Femur (tissue), 1 donor: Measurements from ENCODE around the gene BCL2L14.

Experiments
- DNase-seq: peaks from one replicate; pipeline ENCODE4 v3.0.0-alpha.2; 2017

BCL2L14 gene, protein sequence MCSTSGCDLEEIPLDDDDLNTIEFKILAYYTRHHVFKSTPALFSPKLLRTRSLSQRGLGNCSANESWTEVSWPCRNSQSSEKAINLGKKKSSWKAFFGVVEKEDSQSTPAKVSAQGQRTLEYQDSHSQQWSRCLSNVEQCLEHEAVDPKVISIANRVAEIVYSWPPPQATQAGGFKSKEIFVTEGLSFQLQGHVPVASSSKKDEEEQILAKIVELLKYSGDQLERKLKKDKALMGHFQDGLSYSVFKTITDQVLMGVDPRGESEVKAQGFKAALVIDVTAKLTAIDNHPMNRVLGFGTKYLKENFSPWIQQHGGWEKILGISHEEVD

DNA sequence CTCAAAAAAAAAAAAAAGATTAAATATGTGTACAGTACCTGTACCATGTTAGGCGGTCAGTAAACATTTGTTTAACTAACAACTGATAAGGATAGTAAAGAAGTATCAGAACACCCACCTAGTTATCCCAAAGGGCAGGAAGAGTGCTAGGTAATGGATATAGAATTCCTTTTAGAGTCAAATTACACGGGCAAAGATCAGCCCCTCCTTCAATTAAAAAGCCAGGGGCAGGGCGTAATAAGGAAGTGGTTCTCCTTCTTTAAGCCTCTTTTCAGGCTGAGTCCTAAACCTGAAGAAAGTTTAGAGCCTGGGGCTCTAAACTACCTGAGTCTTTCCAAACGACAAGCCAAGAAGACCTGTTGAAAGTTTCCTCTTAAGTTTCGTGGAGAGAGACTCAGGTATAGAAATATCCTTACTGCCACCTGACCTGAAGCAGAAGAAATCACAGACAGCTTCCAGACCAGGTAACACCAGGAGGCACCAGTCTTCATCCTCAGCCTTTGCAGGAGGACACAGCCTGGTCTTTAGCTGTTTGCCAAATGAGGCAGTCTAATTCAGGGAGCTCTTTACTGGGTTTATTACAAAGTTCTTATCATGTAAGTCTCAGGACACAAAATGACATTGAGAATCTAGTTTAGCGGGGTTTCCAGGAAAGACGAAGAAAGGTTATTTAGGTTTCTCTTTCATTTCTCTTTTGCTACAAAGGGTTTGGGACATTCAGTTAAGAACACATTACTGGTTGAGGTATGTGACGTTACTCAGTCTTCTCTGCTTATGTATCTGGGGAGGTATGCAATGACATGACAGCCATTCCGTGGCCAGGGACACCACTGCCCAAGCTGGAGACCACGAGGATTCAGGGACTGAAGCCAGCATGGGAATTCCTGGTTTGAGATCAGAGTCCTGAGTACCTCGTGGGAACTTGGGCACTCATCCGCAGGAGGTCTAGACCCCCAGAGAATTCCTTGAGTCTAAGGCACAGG lies at the start of gene BCL2L14:
TSS of gene BCL2L14 (plus strand) at position 266 of the 983 bp plus-strand sequence. CDS start 8,367 bp downstream, outside the sequence.
- no peak for DNase-seq

DNA sequence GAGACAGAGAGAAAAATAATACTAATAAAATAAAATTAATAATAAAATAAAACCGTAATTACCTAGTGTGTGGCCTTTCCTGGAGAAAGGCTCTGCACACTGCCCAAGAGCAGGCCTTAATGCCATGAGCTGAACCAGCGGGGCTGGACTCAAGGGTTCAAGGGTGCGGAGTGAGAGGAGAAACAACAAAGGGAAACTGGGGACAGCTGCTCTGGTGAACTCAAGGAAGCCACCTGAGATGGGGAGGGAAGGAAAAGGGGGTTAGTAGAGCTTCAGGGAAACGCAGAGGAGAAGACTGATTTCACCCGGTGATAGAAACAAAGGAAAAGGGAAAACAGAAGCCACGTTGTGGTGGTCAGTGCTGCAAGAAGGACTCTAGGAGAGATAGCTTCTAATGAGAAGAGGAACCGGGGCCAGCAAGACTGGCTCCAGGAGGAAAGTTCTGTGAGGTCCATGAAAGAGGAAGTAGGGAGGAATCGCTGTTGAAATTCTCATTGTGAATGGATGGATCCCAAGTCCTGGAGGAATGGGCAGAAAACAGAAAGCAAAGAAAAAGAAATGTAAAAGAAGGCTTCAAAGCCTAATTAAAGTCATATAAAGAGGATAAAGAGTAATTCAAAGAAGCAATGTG lies 48.3 kb upstream of the BCL2L14 start:
- no peak for DNase-seq

DNA sequence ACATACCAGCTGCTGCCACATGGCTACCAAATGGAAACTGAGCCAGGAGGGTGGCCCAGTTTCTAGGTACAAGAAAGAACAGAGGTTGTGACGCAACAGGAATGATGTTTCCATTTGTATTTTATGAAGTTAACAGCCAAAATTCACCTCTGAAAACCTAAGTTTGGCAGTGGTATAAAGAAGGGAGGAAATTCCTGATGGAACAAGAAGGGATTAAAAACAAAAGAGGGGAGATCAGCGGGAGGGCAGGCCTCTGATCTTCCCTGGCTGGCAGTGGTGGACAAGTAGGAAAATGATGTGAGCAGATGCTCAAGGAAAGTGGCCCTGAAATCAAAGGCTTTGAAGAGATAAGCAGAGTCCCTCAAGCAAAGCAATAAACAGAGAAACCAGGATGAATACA lies 47.3 kb upstream of the BCL2L14 start:
- no peak for DNase-seq

DNA sequence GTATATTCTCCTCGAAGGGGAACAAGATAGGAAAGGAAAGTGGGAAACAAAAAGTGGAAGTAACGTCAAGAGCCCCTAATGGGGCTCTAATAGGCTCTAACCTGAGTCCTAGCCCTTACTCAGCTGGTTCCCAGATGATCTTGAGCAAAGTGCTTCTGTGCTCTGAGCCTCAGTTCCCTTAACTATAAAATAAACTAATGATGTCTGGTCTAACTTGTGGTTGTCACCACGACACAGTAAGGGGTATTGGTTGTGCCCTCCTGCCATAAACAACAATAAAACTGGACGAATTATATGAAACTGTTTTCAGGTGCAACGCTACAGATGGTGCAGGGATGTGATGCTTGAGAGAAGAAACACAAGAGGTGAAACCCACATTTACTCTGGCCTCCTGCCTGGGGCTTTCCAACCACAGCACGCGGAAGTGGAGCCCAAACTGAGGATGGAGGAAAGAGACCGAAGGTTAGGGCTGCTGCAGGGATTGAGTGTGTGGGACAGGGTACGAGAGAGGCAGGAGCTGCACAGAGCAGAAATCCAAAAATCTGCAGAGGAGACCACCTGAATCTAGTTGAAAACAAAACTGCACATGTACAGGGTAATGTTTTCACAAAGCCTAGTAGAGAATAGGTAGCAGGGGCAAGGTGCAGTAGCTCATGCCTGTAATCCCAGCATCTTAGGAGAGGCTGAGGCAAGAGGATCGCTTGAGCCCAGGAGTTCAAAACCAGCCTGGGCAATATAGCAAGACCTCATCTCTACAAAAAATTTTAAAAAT lies 45.6 kb upstream of the BCL2L14 start:
- no peak for DNase-seq

DNA sequence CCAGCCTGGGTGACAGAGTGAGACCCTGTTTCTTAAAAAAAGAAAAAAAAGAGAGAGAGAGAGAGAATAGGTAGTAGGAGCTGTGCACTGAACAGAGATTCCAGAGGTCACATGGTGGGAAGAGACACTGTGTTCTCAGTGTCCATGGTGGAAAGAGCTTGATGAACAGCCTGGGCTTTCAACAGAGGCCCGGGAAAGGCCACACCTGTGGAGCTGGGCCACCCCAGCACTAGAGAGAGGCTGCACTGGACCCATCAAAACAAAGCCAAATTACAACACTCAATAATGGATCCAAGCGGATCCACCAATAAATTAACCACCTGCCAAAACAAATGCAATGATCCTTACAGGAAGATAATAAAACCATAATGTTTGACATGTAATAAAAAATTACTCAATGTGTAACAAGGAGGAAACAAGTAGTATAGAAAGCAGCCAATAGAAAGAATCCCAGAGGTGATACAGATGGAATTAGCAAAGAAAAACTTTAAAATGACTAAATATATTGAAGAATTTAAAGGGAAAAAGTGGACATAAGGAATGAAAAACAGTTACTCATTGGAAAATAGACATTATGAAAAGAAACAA lies 44.8 kb upstream of the BCL2L14 start:
- DNase-seq: no peak

DNA sequence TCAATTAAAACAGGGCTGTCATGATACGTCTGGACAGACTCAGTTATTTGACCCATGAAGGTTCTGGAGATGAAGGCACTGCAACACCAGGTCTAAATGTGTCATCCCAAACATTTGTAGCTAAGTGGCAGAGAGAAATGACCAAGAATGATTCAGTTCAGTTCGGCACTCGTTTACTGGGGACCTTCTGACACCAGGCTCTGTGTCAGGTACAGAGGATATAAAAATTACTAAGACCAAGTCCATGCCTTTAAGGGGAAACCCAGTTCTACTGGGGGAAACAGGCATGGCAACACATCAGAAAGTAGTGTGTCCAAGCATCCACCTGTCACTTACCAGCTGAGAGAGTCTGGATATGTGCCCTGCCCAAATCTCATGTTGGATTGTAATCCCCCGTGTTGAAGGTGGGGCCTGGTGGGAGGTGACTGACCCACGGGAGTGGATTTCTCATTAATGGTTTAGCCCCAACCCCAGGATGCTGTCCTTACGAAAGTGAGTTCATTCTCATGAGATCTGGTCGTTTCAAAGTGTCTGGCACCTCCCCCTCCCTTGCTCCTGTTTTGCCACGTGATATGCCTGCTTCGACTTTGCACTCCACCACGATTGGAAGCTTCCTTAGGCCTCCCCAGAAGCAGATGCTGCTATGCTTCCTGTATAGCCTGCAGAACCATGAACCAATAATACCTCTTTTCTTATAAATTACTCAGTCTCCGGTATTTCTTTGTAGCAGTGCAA lies 41.9 kb upstream of the BCL2L14 start:
- no peak for DNase-seq

DNA sequence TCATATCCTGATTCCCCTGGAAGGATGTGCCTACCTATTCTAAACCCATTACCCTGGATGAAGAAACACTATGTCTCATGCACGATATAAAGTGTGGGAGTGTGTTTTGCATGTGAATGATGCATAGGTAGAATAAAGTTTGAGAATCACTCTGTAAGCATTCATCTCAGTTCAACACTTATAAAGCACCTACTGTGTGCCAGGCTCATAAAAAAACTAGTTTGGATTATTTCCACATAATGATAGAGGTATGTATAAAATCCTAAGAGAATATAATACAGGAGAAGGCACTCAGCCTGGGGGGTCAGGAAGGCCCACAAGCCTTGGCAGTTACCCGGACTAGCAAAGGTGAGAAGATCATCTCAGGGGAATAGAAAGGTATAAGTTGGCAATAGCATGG lies 41.1 kb upstream of the BCL2L14 start:
- no peak for DNase-seq

DNA sequence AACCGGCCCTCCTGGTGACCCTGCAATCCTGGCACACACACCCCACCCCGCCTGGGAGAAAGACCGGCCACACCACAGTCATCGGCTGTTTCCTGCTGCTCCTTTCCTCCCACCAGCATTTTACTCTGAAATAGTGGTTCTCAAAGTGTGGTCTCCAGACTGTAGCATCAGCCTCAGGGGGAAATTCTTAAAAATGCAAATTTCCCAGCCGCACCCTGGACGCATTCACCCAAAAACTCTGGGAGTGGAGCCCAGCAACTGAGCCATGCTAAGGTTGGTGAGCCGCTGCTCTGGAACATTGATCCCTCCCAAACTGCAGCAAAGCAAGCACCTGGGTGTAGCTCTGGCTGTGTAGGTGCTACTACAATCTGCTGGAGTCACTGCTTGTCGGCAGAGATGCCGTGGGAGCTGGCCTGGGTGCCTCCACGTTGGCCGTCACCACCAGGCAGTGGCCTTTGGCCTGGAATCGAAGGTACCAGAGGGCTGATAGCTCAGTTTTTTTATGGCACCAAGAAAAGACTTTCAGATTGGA lies 38.4 kb upstream of the BCL2L14 start:
- no peak for DNase-seq

DNA sequence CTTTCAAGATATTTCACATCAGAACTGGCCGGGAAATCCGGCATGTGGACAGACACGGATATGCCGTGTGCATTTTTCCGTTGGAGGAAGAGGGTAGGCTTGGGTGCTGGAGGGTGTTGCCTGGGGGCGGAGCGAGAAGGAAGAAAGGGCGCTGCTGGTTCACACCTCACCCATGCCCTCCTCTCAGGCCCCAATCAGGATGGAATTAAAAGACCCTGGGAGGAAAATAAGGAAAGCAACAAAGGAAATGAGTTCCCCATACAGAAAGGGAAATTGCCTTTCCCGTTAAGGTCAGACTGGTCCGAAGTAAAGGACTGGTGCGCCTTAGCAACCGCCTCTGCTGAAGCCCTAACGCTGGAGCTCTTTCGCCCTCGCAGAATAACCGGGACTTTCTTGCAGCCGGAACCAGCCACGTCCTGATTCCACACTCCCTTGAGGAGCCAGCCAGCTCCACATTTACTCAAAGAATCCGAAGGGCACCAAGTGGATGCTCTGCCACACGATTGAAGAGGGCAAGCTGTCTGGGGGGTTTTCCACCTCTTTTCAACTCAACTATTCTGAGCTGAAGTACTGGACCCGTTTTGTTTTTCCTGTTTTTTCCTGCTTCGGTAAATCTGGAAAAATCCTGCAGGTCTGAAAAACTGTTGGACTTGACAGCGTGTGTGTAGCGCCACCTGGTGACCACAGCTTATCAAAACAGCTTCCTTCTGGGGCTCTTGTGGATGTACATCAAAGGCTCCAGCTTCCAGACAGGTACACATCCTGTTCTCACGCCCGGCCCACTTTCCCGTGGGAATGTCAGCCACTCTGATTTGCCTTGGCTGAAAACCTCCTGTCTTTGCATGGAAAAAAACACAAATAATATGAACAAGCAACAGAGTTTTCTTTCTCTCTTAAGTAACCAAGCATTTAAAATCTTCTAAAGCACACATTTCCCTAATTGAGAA lies 37.6 kb upstream of the BCL2L14 start:
- peak; percentile 89 for DNase-seq

DNA sequence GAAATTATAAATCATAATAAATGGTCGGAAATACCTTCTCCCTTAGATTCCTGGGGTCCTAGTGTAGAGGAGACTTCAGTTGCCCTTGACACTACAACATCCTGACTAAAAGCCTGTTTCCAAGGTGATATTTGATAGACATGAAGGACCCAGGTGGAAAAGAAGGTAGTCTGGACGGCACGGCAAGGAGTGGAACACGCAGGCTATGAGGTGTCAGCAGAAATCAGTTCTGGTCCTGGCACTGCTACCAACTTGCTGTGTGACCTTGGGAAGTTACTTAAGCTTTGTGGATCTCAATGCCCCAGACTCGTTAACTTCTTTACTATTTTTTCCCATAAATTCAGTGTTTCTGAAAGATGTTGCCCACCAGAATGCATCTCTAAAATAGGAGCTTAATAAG lies 36.9 kb upstream of the BCL2L14 start:
- DNase-seq: no peak

DNA sequence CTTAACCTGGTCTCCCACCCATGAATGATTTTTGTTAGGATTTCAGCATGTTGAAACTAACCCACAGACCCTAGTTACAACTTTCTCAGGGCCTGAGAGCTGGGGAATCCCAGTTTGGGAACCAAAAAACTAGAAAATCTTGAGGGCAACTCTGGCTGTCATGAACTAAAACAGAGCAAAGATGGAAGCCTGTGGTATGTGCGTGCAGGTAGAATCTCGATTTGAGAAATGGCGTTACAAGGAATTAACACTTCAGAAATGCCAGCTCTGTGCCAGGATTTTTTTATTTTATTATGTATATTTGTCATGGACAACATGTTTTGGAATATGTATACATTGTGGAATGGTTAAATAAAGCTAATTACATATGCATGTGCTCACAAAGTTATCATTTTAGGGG lies 36.4 kb upstream of the BCL2L14 start:
- no peak for DNase-seq

DNA sequence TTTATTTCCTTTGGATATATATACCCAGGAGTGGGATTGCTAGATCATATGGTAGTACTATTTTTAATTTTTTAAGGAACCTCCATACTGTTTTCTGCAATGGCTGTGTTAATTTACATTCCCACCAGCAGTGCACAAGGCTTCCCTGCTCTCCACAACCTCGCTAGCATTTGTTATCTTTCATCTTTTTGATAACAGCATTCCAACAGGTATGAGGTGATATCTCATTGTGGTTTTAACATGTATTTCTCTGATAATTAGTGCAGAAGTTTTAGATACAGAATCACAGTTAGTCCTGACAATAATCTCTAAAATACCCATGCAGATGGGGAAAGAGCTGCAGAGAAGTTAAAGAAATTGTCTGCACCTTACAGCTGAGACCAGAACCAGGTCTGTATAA lies 35.5 kb upstream of the BCL2L14 start:
- no peak for DNase-seq

DNA sequence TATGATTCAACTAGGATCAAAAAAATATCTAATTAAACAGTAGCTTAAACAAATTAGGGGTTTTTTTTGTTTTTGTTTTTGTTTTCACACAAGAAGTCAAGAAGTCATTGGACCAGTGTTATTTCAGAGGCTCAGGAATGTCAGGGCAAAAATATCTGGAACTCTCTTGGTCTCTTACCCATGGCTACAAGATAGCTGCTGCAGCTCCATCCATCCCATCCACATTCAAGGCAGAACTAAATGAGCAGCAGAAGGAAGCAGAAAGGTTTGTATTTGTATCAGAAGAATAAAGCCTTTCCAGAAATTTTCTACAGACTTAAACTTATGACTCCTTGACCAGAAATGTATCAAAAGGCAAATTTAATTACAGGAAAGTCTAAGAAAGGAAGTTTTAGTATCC lies 33.8 kb upstream of the BCL2L14 start:
- no peak for DNase-seq

DNA sequence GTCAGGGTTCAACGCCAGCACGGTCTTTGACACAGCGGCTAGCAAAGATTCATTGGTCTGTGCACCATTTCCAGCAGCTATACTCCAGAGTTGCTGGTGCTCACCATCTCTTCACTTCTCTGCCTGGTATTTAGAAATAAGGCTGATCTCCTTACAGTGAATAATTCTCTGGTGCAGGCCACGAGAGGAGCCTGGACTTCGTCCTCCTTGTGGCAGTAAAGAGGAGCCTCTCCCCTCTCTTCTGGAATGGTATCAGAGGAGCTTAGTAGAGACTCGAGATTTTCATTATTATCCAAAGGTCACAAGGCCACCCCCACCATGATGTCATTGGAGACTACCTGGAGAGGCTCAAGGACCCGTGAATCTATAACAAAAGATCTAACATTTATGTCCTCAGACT lies 30.8 kb upstream of the BCL2L14 start:
- DNase-seq: no peak

DNA sequence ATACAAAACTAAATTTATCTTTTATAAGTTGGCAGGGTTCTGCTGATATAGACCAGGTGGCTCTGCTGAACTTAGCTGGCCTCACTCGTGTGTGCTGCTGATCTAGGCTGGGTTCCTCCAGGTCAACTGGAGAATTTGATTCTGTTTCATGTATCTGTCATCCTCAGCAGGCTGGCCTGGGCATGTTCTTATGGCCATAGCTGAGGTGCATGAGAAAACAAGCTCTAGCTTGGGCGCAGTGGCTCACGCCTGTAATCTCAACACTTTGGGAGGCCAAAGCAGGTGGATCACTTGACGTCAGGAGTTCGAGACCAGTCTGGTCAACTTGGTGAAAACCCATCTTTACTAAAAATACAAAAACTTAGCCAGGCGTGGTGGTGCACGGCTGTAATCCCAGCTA lies 24.3 kb upstream of the BCL2L14 start:
- no peak for DNase-seq

DNA sequence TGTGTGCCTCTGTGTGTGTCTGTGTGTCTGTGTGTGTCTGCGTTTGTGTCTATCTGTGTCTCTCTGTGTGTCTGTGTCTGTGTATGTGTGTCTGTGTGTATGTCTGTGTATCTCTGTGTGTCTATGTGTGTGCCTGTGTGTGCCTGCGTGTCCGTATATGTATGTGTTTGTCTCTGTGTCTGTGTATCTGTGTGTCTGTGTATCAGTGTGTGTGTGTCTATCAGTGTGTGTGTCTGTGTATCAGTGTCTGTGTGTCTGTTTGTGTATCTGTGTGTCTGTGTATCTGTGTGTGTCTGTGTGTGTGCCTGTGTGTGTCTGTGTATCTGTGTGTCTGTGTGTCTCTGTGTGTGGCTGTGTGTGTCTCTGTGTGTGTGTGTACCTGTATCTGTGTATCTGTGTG lies 23.1 kb upstream of the BCL2L14 start:
- DNase-seq: no peak

DNA sequence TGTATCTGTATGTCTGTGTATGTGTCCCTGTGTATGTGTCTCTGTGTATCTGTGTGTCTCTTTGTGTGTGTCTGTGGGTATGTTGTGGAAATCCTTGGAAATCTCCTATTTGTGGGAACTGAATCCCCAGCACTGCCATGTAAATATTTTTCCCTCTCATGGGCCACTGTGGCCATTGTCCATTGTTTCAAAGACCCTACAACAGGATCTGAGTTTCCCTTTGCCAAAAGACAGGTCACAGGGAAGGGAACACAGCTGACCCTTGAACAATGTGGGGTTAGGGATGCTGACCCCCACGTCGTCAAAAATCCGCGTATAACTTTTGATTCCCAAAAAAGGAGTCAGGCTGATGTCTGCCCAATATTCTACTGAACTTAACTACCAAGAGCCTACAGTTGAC lies 22.5 kb upstream of the BCL2L14 start:
- DNase-seq: no peak

DNA sequence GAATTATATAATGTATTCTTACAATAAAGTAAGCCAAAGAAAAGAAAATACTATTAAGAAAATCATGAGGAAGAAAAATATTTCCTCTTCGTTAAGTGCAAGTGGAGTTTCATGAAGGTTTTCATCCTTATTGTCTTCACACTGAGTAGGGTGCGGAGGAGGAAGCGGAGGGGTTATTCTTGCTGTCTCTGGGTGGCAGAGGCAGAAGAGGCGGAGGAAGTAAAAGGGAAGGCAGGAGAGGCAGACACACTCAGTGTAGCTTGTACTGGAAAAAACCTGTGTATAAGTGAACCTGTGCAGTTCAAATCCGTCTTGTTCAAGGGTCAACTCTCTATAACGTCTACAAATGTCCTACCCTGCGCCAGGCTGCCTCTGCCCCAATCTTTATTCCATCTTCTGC lies 22.0 kb upstream of the BCL2L14 start:
- no peak for DNase-seq

DNA sequence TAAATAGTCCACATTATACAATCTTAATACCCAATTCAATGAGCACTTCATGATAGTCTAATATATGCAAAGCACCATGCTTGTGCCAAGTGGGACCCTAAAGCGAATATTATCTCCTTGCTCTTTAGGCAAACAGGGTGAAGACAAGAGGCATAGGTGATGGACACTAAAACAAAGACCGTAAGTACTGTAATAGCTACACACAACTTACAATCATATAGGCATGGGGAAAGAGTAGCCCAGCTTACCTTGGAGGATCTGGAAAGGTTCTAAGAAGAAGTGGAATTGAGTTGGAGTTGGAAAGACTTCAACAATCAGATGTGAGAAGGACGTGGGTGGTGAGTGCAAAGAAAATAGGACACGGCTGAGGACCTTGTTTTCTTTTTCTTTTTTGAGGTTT lies 19.1 kb upstream of the BCL2L14 start:
- DNase-seq: no peak

DNA sequence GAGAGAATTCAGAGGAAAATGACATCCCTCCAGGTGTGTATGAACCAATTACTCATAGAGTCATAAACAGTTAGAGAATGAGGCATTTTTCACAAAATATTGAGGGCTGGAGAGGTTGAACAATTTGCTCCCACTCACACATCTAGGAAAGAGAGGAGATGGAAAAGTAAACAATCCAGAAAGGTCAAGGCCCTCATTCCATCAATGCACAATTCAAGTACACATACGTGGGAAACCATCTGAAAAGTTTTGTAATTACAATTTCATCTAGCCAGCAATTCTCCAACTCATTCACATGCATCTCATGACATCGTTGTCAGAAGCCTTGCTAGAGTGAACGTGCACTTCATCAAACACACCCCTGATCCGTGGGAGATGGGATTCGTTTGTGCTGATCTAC lies 15.7 kb upstream of the BCL2L14 start:
- no peak for DNase-seq
